Measurements from ENCODE around the gene TACC2.

The TACC2 gene

GRCh38 chr10:122149561-122150505 is 160.9 kb downstream of the TACC2 start:
- DNase-seq: no peak

- DNase-seq: no peak
These were observed 162.2 kb downstream of the TACC2 start for GRCh38 chr10:122151121-122151694.

DNA sequence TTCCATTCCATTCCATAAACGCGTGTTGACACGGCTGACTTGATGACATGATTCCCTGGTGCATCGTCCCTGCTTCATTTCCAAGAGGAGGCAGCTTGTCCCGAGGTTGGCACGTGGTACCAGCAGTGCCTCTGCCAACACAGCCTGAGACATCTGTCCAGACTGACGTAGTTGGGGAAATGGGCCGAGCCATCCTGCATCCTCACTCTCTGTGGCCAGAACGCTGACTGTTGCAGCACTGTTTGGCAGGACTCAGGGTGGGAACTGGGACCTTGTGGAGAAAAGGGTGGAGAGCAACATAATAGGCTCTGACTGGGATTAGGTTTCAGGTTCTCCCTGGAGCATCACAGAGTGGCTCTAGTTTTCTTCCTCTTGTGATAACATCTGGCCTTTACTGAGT is 163.6 kb downstream of the TACC2 start:
- no peak for DNase-seq

DNA sequence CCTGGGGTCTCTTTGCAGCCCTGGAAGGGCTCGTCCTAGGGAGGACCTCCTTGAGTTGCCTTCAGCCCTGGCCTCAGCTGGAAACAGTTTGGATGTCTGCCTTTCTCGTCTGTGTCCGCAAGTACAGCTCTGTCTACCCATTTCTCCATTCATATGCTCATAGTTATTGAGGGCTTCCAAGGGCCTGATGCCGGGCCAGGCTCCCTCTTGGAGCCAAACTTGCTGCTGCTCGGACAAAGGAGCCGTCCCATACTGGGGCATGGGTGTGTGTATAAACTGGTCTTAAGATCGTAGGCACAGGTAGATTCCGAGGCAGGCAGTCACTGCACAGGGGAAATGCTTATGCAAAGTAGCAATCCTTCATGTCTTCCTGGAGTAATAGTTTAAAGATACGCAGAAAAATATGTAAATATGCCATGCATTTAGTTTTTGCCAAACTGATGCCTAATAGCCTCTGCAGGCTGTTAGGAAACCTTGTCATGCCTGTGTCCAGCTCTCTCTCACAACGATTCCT is 165.1 kb downstream of the TACC2 start:
- no peak for DNase-seq

GRCh38 chr10:122154545-122155366 is 165.8 kb downstream of the TACC2 start:
- DNase-seq: peak; percentile 73

- DNase-seq: no peak
These were observed 168.5 kb downstream of the TACC2 start for GRCh38 chr10:122157451-122157850.

DNA sequence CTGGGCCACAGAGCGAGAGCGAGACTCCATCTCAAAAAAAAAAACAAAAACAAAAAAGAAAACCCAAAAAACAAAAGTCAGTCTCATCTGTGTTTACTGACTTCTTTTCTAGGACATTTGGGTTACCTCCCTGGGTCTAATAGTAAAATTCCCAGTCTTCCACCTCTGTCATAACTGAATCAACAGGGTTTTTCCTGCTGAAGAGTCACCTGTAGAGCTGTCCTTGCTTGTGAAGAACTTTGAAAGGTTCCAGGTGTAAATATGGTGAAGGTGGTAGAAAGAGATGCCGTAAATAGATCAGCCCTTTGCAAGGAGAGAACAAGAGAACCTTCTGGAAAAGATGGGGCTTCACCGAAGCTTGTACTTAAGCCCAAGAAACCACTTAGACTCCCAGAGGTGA is 169.4 kb downstream of the TACC2 start:
- DNase-seq: no peak

GRCh38 chr10:122159141-122159970 is 170.4 kb downstream of the TACC2 start:
- DNase-seq: no peak

GRCh38 chr10:122161795-122162194 is 172.8 kb downstream of the TACC2 start:
- no peak for DNase-seq

- peak; percentile 80 for DNase-seq
These were observed 173.8 kb downstream of the TACC2 start for GRCh38 chr10:122162671-122163173.

- DNase-seq: peak; percentile 91
These were observed 174.4 kb downstream of the TACC2 start for GRCh38 chr10:122163174-122164022.

DNA sequence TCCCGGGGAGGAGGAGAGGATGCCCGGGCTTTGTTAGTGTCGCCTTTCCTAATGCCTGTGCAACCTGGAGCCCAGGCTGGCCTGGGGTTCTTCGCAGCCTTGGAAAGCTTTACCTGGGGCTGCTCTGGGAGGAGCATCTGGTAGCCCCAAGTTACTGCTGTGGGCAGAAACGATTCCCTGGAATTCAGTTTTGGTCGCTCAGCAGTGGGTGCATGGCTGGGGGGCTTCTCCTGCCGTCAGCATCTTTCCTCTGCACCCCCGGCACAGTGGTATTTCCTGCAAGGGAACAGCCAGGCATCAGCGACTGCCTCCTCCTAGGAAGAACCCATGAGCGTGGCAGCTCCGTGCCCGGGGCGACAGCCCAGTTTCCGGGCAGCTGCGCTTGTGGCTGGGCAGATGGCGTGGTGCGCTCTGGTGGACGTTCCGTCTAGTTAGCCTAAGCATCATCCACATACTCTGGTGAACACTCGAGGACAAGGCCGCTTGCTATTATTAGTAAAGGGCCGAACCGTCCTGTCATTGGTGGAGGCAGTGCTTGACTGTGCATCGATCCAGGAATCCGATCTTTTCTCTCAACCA is 175.1 kb downstream of the TACC2 start:
- DNase-seq: peak; percentile 78

GRCh38 chr10:122164815-122165483 is 176.0 kb downstream of the TACC2 start:
- no peak for DNase-seq

DNA sequence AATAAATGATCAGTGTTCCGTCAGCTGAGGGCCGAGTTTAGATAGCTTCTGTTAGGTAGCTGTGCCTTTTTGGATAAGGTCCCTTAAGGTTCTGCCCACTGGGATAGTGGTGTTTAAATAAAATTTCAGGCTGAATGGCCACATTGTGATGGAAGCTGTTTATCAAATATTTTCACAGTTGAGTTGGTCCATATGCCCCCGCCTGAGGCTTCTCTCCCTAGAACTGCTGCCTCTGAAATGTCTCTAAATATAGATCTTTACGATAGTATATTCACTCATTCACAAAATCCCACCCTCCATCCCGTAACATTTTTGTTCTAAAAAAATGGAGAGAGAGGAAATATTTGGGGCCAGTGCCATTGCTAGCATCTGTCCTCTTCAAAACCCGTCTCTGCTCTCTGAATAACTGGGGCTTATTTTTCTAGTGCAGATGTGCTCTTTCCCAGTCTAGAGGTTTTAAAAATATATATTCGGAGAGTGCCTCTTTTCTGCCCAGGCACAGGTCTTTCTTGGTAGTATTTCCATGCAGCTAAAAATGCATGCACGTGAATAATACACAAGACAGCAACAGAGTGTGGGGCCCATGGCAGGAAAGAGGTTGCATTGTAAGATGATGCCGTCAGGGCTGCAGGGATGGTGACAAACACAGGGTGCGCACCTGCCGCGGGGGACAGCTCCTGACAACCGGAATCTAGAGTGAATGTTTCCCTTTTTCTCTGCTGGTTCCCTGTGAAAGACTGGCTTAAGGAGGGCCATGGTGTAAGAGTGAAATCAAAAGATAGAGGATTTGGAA is 176.7 kb downstream of the TACC2 start:
- DNase-seq: no peak

- DNase-seq: no peak
These were observed 179.1 kb downstream of the TACC2 start for GRCh38 chr10:122168101-122168500.

- DNase-seq: no peak
These were observed 179.8 kb downstream of the TACC2 start for GRCh38 chr10:122168598-122169394.

DNA sequence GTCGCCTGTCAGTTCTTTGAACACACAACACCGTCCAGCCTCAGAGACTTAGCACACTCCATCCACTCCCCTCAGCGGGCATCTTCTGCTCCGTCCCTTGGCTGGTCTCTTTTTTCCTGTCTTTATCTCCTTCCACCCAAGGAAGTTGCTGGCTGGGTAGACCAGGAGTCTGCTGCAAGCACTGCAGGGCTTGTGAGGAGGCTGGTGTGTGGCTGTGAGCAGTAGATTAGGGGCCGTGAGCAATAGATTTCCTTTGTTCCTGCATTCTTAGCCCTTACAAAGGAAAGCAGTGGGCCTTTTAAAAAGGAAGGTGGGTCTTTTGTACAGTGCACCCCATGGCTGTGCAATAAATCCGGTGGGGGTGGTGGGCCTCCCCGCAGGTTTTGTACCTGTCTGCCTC is 181.8 kb downstream of the TACC2 start:
- DNase-seq: no peak

- DNase-seq: no peak
These were observed 182.5 kb downstream of the TACC2 start for GRCh38 chr10:122171302-122172075.

Measured in islet precursor cell (in vitro differentiated cells).